Dermis blood vessel endothelial cell (primary cell): ENCODE measurements around the gene TMEM87B. TPM values are rescaled to one million over a fixed set of nuclear protein-coding genes. Genes with fewer than 3 reads are reported as not detected.

Experiments used
- DNase-seq: peaks from one replicate; pipeline ENCODE4 v3.0.0; 2010
- total RNA-seq: library from RNA; depleted of rRNA; stranded (reverse); fragments of >200 nt; gene quantifications from 2 replicates; pipeline ENCODE4 v1.2.3, GENCODE V29; 2014

Gene TMEM87B
- total RNA-seq, 1 donor from 2014 or later: 35.1 TPM

DNA sequence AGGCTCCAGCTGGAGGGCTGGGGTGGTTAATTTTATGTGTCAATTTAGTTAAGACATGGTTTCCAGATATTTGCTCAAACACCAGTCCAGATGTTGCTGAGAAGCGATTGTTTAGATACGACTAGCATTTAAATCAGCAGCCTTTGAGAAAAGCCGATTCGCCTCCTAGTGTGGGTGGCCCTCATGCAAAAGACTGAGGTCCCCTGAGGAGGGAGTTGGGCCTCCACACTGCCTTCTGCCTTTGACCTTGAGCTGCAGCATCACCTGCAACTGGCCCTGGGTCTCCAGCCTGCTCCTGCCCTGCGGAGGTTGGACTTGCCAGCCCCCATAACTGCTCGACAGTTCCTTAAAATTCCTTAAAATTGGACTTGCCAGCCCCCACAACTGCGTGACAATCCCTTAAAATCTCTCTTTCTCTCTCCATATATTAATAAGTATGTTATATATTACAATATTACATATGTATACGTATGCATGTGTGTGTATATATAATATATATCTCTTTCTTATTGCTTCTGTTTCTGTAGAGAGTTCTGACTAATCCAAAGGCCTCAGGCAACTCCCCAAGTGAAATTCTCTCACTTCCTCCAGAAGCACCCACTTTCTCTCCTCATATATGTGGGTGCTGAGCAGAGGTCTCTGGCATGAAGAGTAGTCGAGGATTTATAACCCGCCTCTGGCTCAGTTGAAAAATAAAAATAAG is 97.6 kb downstream of the TMEM87B start:
- no peak for DNase-seq

DNA sequence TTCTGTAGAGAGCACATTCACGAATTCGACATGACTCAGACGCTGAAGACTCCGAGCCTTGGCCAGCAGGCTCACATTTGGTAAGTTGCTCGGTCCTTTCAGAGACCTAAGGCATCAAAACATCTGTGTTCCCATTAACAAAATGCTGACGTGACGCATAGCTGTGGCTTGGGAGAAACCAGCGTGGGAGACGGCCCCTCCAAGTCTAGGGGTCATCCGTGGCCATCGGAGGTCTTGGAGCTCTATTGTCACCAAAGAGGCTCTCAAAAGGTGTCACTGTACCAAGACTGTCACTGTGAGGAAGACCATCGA is 98.1 kb downstream of the TMEM87B start:
- no peak for DNase-seq

DNA sequence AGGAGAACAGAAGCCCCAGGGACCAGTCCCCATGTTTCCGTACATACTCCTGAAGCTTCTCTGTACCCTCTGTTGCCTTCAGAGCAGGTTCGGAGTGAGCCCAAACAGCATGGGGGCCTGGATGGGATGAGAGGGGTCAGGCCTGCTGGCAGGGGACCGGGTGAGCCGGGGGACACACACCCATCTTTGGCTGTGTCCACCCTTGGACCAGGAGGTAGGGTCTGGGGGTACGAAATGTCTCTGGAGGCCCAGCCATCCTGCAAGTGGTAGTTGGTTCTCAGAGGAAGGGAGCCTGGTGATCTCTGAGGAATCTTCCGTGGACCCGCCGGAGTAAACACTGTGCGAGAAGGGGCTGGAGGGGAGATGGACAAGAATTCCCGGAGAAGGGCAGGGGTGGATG is 98.4 kb downstream of the TMEM87B start:
- DNase-seq: no peak

DNA sequence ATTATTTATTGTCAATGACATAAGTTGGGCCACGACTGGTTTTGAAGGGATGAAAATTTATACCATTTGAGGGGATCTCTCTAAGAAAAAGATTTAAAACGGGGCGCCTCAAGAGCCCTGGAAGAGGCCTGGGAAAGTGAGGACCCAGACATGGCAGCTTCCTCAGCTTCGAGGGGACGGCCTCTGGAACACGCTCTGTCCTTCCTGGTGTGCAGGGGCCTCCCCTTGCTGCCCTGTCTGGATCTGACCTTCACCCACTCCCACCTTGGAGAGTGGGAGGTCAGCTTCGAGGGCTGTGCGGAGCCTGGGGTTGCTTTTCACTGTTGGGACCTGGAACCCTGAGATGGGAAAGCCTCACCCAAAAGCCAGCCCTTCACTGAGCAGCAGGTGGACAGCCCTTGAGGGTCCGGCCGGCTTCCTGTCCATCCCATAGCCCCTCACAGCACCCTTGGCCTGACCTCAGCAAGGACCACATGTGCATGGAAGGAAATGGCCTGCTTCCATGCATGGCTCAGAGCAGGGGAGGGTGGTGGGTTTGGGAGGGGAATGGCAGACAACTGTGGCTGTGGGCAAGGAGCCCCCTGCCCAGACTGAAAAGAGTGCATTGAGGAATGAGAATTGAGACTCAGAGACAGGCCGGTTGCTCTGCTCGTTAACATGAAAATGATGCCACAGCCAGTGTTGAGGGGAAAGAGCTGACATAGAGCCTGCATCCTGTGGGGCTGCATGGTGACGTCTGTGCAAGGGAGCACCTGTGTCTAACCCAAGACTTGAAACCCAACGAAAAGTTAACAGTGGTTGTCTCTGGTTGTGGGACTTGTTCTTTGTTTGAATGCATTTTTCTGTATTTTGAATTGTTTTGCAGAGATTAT is 99.4 kb downstream of the TMEM87B start:
- DNase-seq: no peak

DNA sequence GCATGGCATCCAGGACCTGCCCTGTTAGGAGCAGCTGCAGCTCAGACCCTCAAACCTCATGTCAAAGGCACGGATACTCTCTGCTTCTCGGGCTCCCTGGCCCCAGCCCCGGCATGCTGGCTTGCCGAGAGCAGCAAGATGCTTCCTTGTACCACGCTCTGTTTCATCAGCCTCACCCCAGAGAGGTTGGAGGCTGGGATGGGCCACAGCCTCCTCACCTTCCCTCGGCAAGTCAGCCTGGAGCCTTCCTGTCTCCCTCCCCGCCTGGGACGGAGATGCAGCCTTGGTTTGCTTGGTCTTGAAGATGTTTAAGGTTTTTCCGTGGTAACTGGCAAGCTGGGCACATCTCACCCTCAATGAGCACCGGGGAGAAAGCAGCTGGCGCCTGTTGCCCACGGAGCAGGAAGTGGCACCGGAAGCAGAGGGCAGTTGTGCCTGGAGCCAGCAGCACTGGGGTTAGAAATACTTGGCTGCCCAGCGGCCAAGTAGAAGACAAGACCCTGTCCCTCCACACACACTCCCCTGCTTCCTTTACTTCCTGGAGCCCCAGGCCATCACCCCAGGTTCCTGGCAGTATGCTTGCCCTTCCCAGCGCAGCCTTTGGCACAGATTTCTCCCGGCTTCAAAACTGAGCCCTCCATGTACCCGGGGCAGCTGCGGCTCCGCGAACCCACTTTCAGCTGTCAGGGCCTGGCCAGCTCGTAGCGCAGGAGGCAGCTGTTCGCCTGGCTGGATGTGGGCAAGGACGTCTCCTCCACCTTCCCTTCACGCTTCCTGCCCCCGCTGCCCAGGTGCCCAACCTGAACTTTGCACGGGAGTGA is 100.5 kb downstream of the TMEM87B start:
- peak; percentile 44 for DNase-seq

DNA sequence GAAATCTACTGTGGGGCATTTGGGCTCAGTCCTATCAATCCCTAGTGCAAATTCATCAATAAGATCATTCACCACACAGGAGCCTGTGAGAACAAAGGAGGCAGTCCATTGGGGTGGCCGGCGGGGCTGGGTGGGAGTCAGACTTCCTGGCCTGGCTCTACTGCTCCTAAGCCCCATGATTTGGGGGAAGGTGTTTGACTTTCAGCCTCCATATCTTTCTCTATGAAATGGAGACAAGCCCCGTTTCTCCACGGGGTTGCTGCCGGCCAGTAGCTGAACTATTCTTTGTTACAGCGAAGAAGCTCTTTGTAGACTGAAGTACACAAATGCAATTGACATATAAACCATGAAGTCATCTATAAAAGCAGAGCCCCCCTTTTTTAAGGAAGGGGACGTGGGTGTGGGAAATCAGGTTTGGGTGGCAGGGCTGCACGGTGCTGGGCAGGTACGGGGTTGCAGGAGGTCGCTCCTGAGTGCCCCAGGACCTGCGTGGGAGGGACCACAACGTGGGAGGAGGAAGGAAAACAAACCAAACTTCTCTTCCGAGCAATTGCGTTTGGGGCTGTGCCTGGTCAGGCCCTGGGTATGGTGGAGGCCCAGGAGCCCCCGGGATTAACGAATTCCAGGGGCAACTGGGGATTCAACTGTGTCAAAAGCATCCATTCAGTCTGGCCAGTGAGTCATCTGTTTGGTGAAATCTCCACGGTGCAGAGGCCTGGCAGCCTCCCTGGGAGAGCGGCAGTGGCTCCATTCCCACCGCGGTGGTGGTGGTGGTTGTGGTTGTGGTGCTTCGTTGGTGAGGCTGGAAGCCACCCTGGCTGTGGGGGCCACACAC is 101.3 kb downstream of the TMEM87B start:
- DNase-seq: peak; percentile 40

DNA sequence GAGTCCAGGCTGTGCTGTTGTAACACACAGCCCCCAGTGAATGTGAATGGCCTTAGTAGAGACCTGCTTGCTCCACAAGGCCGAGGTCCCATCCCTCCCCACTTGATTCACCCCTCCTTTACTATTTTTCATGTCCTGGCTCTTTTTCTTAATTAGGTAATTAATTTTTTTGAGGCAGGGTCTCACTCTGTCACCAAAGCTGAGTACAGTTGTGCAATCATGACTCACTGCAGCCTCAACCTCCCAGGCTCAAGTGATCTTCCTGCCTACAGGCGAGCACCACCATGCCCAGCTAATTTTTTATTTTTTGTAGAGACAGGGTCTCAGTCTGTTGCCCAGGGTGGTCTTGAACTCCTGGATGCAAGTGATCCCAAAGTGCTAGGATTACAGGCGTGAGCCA is 102.4 kb downstream of the TMEM87B start:
- DNase-seq: no peak

DNA sequence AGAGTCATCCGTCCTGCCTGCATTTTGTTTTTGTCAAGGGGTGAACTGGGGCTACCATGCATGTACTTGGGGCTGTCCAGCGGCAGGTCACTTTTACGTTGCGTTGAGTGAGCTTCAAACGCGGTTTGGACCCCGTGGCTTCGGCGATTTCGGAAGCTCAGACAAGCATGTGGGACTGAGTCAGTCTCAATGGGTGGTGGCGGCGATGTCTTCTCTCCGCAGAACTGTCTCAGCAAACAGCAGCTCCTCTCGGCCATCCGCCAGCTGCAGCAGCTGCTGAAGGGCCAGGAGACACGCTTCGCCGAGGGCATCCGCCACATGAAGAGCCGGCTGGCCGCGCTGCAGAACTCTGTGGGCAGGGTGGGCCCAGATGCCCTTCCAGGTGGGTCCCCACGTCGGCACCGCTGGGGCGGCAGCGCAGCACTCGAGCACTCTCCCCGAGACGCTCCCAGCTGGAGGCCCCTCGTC is 104.4 kb downstream of the TMEM87B start:
- no peak for DNase-seq

DNA sequence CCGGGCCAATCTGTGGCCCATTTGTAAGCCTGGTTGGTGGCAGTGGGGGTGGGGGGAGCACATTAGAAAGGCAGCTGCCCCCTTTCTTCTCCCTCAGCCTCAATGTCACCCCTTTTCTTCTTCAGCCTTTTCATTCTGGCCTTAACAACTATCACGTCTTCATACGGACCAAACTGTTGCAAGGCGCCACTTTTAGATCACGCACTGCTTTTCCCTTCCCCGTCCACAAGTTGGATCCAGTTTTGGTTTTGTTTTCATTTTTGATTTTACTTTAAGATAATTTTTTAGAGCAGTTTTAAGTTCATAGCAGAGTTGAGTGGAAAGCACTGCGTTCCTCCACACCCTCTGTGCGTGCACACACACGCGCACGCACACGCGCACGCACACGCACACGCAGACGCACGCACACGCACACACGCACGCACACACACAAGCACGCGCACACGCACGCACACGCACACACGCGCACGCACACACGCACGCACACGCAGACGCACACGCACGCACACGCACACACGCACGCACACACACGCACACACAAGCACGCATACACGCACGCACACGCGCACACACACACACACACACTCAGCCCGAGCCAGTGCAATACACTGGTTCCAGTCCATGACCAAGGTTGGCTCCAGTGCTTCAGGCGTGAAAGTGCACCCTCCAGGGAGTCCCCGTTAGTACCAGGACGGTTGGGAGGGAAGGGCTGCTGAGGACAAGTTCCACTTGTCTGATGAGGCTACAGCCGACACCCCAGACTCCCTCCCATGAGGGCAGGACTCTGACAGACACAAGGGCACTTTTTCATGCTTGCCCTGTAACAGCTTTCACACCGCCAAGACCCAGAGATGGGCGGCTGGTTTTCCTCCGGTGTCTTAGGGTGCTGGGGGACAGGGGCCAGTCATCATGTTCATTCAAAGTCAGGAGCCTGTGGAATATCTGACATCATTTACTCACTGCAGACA is 105.5 kb downstream of the TMEM87B start:
- no peak for DNase-seq

DNA sequence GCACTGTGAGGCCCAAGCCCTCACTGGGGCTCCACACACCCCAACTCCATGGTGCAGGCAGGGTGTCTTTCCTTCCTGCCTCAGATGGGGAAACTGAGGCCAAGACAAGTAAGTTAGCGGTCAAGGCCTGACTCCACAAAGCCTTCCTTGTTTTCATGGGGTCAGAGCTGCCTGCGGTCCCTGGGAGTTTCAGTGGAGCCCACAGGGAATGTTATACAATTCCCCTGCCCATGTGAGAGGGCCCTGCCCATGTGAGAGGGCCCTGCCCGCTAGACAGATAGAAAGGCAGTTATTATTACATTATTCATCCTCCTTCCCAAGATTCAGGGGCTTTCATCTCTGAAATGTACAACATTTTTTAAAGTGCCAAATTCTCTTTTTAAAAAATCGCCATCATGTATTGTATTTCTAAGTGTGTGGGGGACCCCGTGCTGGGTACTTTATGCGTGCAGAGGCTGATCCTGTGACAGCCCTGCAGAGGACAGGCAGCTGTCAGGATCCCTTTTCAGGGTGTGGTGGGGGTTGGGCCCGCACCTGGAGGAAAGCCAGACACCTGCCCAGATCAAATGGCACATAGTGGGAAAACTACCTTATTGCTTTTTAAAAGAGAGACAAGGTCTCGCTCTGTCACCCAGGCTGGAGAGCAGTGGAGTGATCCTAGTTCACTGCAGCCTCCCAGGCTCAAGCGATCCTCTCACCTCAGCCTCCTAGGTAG is 106.5 kb downstream of the TMEM87B start:
- no peak for DNase-seq

DNA sequence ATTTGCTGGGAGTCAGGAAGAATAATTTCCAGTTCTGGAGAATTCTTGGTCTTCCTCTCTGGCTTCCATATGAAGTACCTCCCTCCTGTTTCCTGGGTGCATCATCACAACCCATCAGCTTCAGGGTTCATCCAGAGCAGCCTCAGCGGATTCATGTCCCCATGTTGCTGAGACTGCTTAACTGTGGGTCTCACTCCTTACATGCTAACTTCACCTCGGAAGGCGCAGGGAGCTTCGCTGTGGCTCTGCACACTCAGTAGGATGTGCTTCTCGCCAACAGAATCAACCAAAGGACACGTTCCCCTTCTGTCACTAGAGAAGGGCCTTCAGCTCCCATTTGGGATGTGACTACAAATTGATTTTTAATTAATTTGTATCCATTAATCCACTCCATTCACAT is 107.3 kb downstream of the TMEM87B start:
- no peak for DNase-seq

DNA sequence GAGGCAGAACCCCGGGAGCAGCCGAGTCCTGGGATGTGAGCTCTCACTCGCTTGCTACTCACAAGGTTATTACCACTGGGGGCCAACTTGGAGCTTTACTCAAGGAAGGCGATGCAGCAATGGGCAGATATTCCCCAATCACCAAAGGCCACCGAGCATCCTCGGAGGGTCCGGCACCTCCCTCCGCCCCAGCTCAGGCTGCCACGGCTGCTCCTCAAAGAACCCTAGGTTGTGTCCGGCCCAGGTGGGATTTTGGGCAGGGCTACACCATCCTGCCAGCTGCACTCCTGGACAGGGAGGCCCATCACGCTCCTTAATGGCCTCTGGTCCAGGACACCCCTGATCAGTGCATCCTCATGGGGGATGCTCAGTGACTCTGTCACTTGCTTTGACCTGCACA is 107.9 kb downstream of the TMEM87B start:
- DNase-seq: no peak

DNA sequence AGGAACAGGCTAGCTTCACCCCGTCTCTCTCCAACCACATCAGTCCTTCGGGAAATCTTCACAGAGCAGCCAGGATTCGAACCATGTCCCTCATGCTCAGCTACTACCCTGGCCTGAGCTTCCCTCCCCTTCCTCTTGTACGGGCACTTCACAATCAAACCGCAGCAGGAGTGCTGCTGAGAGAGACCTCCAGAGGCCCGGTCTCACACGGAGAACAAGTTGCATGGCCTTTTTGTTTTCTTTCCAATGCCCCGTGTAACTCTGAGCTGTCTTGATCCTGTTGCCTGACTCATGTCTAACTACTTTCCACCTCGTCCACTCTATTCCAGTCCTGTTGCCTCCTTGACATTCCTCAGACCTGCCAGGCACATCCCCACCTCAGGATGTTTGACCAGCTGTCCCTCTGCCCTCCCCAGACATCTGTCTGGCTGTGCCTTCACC is 108.5 kb downstream of the TMEM87B start:
- no peak for DNase-seq

DNA sequence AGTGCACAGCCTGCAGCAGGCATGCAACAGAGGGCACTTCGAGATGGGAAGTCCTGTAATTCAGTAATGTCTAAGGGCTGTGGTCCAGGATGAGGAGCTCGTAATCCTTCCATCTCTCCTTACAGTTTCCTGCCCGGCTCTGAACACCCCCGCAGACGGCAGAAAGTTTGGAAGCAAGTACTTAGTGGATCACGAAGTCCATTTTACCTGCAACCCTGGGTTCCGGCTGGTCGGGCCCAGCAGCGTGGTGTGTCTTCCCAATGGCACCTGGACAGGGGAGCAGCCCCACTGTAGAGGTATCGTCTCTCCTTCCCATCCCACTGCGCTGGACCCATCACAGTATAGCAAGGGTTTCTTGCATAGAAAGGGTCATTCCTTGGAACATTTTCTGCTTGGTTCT is 109.8 kb downstream of the TMEM87B start:
- DNase-seq: no peak

DNA sequence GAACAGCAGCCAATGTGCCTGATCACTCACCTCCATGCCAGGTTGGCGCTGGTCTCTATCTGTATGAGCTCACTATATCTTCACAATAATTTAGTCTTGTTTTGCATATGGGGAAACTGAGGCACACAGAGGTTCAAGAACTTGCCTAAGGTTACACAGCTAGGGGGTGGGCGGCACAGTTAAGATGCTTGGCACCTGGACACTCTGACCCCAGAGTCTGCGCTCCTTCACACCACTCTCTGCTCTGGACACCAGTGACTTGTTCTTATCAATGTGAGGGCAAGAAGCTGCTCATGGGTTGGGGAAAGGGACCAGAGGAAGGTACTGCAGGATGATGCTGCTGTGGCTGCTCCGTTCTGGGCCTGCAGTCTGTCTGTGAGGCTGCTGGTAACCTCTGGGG is 110.2 kb downstream of the TMEM87B start:
- no peak for DNase-seq

DNA sequence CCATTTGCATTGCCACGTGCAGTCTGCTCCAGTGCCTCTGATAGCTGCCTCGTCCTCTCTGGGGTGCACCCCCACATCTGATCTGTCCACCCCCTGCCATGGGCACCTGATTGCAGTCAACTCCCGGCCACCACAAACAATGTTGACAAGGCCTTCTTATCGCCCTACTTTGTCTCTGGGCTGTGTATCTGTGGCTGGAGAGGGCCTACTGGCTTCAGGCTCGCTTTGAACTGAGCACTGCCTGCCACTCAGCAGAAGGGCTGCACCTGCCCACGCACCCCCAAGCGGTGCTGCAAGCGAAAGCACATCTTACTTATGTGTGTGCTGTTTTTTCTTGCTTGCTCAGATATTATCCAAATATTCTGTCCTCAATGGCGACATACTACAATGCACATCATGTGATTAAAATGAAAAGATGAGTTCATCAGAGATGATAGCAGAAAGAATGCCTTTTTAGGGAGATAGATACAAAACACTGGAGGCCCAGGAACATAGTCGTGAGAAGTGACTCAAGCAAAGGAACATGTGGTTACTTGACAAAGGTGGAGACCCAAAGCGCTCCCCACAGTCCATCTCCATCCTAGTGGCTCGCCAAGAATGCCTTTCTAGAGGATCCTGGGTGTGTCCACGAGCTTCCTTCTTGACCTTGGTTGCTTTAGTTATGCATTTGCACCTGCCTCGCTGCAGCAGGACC is 111.9 kb downstream of the TMEM87B start:
- no peak for DNase-seq

DNA sequence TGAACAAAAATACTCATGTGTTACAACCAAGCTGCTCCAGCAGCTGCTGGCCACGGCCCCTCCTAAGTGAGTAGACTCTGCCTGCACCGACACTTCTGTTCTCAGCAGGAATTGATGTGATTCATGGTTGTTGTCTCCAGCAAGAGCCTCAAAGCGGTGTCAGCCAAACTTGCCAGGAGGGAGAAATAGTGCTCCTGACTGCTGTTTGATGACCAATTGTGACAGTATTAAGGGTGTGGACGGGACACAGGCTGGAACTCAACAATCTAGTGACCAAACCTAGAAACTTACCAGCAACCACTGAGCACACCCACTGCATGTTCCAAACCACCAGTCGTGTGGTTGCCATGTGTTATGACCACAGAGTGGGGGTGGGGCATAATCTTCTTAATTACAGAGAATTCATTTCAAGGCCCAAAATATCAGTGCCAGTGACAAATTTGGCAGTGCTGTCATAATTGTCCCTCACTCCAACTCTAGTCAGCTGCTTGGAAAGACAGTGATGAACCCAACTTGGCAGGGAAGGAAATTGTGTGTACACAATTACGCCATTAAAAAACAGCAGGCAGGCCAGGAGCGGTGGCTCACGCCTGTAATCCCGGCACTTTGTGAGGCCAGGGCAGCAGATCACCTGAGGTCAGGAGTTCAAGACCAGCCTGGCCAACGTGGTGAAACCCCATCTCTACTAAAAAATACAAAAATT is 113.5 kb downstream of the TMEM87B start:
- DNase-seq: no peak
